Suprapubic skin (tissue), 4 donors: Measurements from ENCODE around the gene AMN. TPM values are rescaled to one million over a fixed set of nuclear protein-coding genes. Genes with fewer than 3 reads are reported as not detected.

Source experiments
- DNase-seq, 2 donors: peaks; one replicate each; pipeline ENCODE4 v3.0.0-alpha.2; 2019; ENCODE audit warnings: low spot score in 2 of 2
- H3K27ac ChIP-seq: fragments of 200-600 bp; sonication (generic); one replicate; pipeline ENCODE4 v1.5.1; 2019
- H3K27me3 ChIP-seq: fragments of 200-600 bp; sonication (generic); one replicate; pipeline ENCODE4 v1.5.1; 2019
- H3K36me3 ChIP-seq: fragments of 200-600 bp; sonication (generic); one replicate; pipeline ENCODE4 v1.5.1; 2019
- H3K4me1 ChIP-seq: fragments of 200-600 bp; sonication (generic); one replicate; pipeline ENCODE4 v1.5.1; 2019
- H3K4me3 ChIP-seq: fragments of 200-600 bp; sonication (generic); one replicate; pipeline ENCODE4 v1.5.1; 2019; ENCODE audit warnings: mild to moderate bottlenecking
- H3K9me3 ChIP-seq: fragments of 200-600 bp; sonication (generic); one replicate; pipeline ENCODE4 v1.5.1; 2019
- CTCF ChIP-seq, 2 donors: fragments of 200-600 bp in 1 of 2; fragments of 450-650 bp in 1 of 2; sonication (generic) in 1 of 2; IDR thresholded peaks; one replicate each; pipeline ENCODE4 v1.5.1; 2016 to 2019; ENCODE audit warnings: antibody characterized with exemption in 2 of 2, mild to moderate bottlenecking in 1 of 2, moderate library complexity in 1 of 2
- EP300 ChIP-seq: sonication (generic); formaldehyde crosslinking; IDR thresholded peaks from one replicate; pipeline ENCODE4 v1.6.1; 2017; ENCODE audit warnings: antibody characterized with exemption
- POLR2A ChIP-seq, 2 donors: fragments of 450-650 bp; IDR thresholded peaks; one replicate each; pipeline ENCODE4 v1.6.1; 2017; ENCODE audit warnings: antibody characterized with exemption in 2 of 2, mild to moderate bottlenecking in 2 of 2, moderate library complexity in 2 of 2
- POLR2AphosphoS5 ChIP-seq, 3 donors: sonication (generic); formaldehyde crosslinking; IDR thresholded peaks; one replicate each; pipeline ENCODE4 v1.6.1; 2017; ENCODE audit warnings: antibody characterized with exemption in 3 of 3
- WGBS: methylation state at CpG from one replicate; pipeline ENCODE4 v1.1.5; 2018; 5-methylcytosine and 5-hydroxymethylcytosine counted together
- total RNA-seq, 4 donors: library from RNA; depleted of rRNA; stranded (reverse); fragments of >200 nt; gene quantifications; one replicate each; pipeline ENCODE4 v1.1.0, GENCODE V29; 2016

Gene AMN
- total RNA-seq, 4 donors from 2014 or later = 10.6 to 11.8 (median 11.1) TPM

- Histone ChIP-seq H3K9me3 (no peaks in the 10 kb centered on the region), H3K4me3 (no peak overlapping the region), H3K27me3 (no peaks in the 10 kb centered on the region), H3K36me3 (peaks cover 8% of the 10 kb centered on the region), H3K4me1 (no peaks in the 10 kb centered on the region), H3K27ac (no peak overlapping the region)
- TF ChIP-seq EP300 (no peak), CTCF (IDR thresholded peaks at IDR 0.05) (no peak), POLR2A (IDR thresholded peaks at IDR 0.05) (no peak), POLR2AphosphoS5 (IDR thresholded peaks at IDR 0.05) (no peak)
- 44% methylated on average over 1 of the region's 26 CpGs for WGBS
- no peak for DNase-seq
Observed at GRCh38 chr14:102914474-102915291, 7.8 kb upstream of the AMN start.

GRCh38 chr14:102915292-102916110, 7.0 kb upstream of the AMN start:
- H3K9me3 ChIP-seq = no peaks in the 10 kb centered on the region
- H3K4me3 ChIP-seq = no peak overlapping the region
- no peak for DNase-seq
- no peaks in the 10 kb centered on the region for H3K4me1 ChIP-seq
- WGBS = 87% methylated on average over 11 of the region's 19 CpGs
- TF ChIP-seq POLR2AphosphoS5 (IDR thresholded peaks at IDR 0.05) (no peak), EP300 (no peak), CTCF (IDR thresholded peaks at IDR 0.05) (no peak)
- H3K36me3 ChIP-seq = peaks cover 8% of the 10 kb centered on the region
- H3K27ac ChIP-seq = no peak overlapping the region
- no peaks in the 10 kb centered on the region for H3K27me3 ChIP-seq

- no peaks in the 10 kb centered on the region for H3K9me3 ChIP-seq
- H3K27ac ChIP-seq = no peak overlapping the region
- 67% methylated on average over 12 of the region's 18 CpGs for WGBS
- no peaks in the 10 kb centered on the region for H3K27me3 ChIP-seq
- no peak for DNase-seq
- H3K4me1 ChIP-seq = no peaks in the 10 kb centered on the region
- H3K4me3 ChIP-seq = no peak overlapping the region
- H3K36me3 ChIP-seq = peaks cover 6% of the 10 kb centered on the region
- TF ChIP-seq POLR2A (IDR thresholded peaks at IDR 0.05) = no peak
- TF ChIP-seq EP300 = no peak
- no peak for TF ChIP-seq CTCF (IDR thresholded peaks at IDR 0.05)
- no peak for TF ChIP-seq POLR2AphosphoS5 (IDR thresholded peaks at IDR 0.05)
Observed at GRCh38 chr14:102916347-102917055, 6.0 kb upstream of the AMN start.

- TF ChIP-seq EP300 (no peak), CTCF (IDR thresholded peaks at IDR 0.05) (no peak), POLR2A (IDR thresholded peaks at IDR 0.05) (no peak), POLR2AphosphoS5 (IDR thresholded peaks at IDR 0.05) (no peak)
- no peak overlapping the region for H3K27ac ChIP-seq
- H3K27me3 ChIP-seq = no peaks in the 10 kb centered on the region
- no peaks in the 10 kb centered on the region for H3K4me1 ChIP-seq
- no peak for DNase-seq
- H3K4me3 ChIP-seq = no peak overlapping the region
- H3K9me3 ChIP-seq = no peaks in the 10 kb centered on the region
- 89% methylated on average over 6 of the region's 6 CpGs for WGBS
- peaks cover under 1% of the 10 kb centered on the region for H3K36me3 ChIP-seq
Observed at GRCh38 chr14:102917056-102917385, 5.4 kb upstream of the AMN start.
